WTC11 (cell line): Measurements from ENCODE around the gene CYP19A1. TPM values are rescaled to one million over a fixed set of nuclear protein-coding genes. Genes with fewer than 3 reads are reported as not detected.

Experiments
- ATAC-seq: fragments of 200-7000 bp; cut with Tn5 transposase; 2 replicates; pipeline ENCODE4 v1.10.0; 2021; ENCODE audit warnings: mild to moderate bottlenecking, moderate library complexity
- CTCF ChIA-PET: fragments of 300-600 bp; sonication (Branson Sonifier 250); formaldehyde crosslinking; loops from one replicate; lab custom pipeline; 2021; ENCODE audit warnings: antibody characterized with exemption; lab: Charles Lee
- POLR2A ChIA-PET: fragments of 350-600 bp; sonication (Branson Sonifier 250); formaldehyde crosslinking; loops from one replicate; lab custom pipeline; 2021; ENCODE audit warnings: antibody characterized with exemption; lab: Charles Lee
- DNase-seq: peaks from one replicate; pipeline ENCODE4 v3.0.0; 2021; ENCODE audit warnings: low spot score
- H3K27ac Mint-ChIP-seq: 2 replicates; pipeline ENCODE4 v1.8.0; 2021; ENCODE audit warnings: mixed read lengths
- H3K27me3 Mint-ChIP-seq: 2 replicates; pipeline ENCODE4 v1.8.0; 2021; ENCODE audit warnings: low read depth, mild to moderate bottlenecking, moderate library complexity, mixed read lengths
- H3K36me3 Mint-ChIP-seq: 2 replicates; pipeline ENCODE4 v1.8.0; 2021; ENCODE audit warnings: mixed read lengths
- H3K4me1 Mint-ChIP-seq: 2 replicates; pipeline ENCODE4 v1.8.0; 2022; ENCODE audit warnings: mixed read lengths
- H3K4me3 Mint-ChIP-seq: 2 replicates; pipeline ENCODE4 v1.8.0; 2021; ENCODE audit warnings: mild to moderate bottlenecking, moderate library complexity, mixed read lengths
- H3K9me3 Mint-ChIP-seq: 2 replicates; pipeline ENCODE4 v1.8.0; 2021; ENCODE audit warnings: mixed read lengths
- EMX1 ChIP-seq: fragments of 250-450 bp; sonication (Bioruptor Pico); IDR thresholded peaks from 2 replicates; pipeline ENCODE4 v1.8.0; 2021; ENCODE audit warnings: mild to moderate bottlenecking
- ESRRA ChIP-seq: sonication (generic); formaldehyde crosslinking; IDR thresholded peaks from 2 replicates; pipeline ENCODE4 v1.8.1; 2022; ENCODE audit warnings: mild to moderate bottlenecking, missing genetic modification reagents, borderline replicate concordance
- FOXK1 ChIP-seq: sonication (generic); formaldehyde crosslinking; IDR thresholded peaks from 2 replicates; pipeline ENCODE4 v1.8.0; 2022; ENCODE audit warnings: mild to moderate bottlenecking, moderate library complexity, missing genetic modification reagents
- FOXP1 ChIP-seq: sonication (generic); formaldehyde crosslinking; IDR thresholded peaks from 2 replicates; pipeline ENCODE4 v1.8.0; 2022; ENCODE audit warnings: missing genetic modification reagents, mild to moderate bottlenecking, moderate library complexity, borderline replicate concordance
- GRHL2 ChIP-seq: fragments of 250-450 bp; sonication (Bioruptor Pico); IDR thresholded peaks from 2 replicates; pipeline ENCODE4 v1.8.0; 2022; ENCODE audit warnings: mild to moderate bottlenecking, moderate library complexity; ENCODE audit not compliant: insufficient replicate concordance, severe bottlenecking
- KAT7 ChIP-seq: sonication (generic); formaldehyde crosslinking; IDR thresholded peaks from 2 replicates; pipeline ENCODE4 v1.8.1; 2023; ENCODE audit warnings: missing genetic modification reagents, mild to moderate bottlenecking, borderline replicate concordance
- RORB ChIP-seq: fragments of 250-450 bp; sonication (Bioruptor Pico); IDR thresholded peaks from 2 replicates; pipeline ENCODE4 v1.9.0; 2021; ENCODE audit warnings: mild to moderate bottlenecking
- ZNF396 ChIP-seq: fragments of 250-450 bp; sonication (Bioruptor Pico); IDR thresholded peaks from 2 replicates; pipeline ENCODE4 v1.8.0; 2021; ENCODE audit warnings: mild to moderate bottlenecking, moderate library complexity, borderline replicate concordance
- ZNF423 ChIP-seq: fragments of 250-450 bp; sonication (Bioruptor Pico); IDR thresholded peaks from 2 replicates; pipeline ENCODE4 v2.1.2; 2022; ENCODE audit warnings: mild to moderate bottlenecking, moderate library complexity
- ZNF671 ChIP-seq: fragments of 250-450 bp; sonication (Bioruptor Pico); IDR thresholded peaks from 2 replicates; pipeline ENCODE4 v1.8.0; 2021; ENCODE audit warnings: mild to moderate bottlenecking
- total RNA-seq: library from RNA; stranded (reverse); gene quantifications from 3 replicates; pipeline ENCODE4 v1.2.3, GENCODE V29; 2021
- TF ChIP-seq, protein P1 (sequence below): sonication (generic); formaldehyde crosslinking; conservative IDR thresholded peaks from 2 replicates; pipeline ENCODE4 v1.8.1; 2023; ENCODE audit warnings: mild to moderate bottlenecking, low read depth, missing genetic modification reagents, moderate library complexity
- TF ChIP-seq, protein P2 (sequence below): fragments of 200-600 bp; IDR thresholded peaks from 2 replicates; pipeline ENCODE4 v1.8.0; 2022; ENCODE audit warnings: antibody characterized with exemption
- TF ChIP-seq, protein P3 (sequence below): sonication (generic); formaldehyde crosslinking; IDR thresholded peaks from 2 replicates; pipeline ENCODE4 v1.8.0; 2023; ENCODE audit warnings: mild to moderate bottlenecking, missing genetic modification reagents
- TF ChIP-seq, protein P4 (sequence below): sonication (generic); formaldehyde crosslinking; IDR thresholded peaks from 2 replicates; pipeline ENCODE4 v1.8.1; 2022; ENCODE audit warnings: mild to moderate bottlenecking, missing genetic modification reagents, moderate library complexity, borderline replicate concordance
- TF ChIP-seq, protein P5 (sequence below): fragments of 250-450 bp; sonication (Bioruptor Pico); IDR thresholded peaks from 2 replicates; pipeline ENCODE4 v1.8.0; 2021; ENCODE audit warnings: mild to moderate bottlenecking

Gene CYP19A1
- total RNA-seq, 1 experiment from 2014 or later: not detected

DNA sequence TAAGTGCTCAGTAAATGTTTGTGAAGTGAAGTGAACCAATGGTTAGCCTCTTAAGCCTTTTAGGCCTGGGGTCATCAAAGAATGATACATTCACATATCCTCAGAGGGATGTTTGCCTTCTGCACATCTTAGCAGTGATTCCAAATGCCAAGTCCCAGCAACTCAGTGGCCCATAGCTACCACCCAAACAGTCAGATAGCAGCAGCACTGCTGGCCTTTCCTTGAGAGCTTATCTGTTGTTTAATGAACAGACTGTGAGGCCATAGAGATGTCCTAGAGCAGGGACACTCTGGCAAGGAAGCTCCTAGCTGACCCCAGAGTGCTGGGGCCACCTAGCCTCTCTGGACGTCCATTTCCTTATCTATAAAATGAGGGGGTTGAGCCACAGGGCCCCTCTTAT, 86.8 kb downstream of the CYP19A1 start:
- Mint-ChIP-seq H3K4me3 (no peak overlapping the region), H3K27me3 (no peaks in the 10 kb centered on the region; the same call in 1 of the 2 replicates), H3K4me1 (no peaks in the 10 kb centered on the region), H3K36me3 (no peaks in the 10 kb centered on the region), H3K27ac (no peak overlapping the region), H3K9me3 (no peaks in the 10 kb centered on the region; the same call in 1 of the 2 replicates)
- TF ChIP-seq ZNF423 (CRISPR knock-in tag) (no peak), ESRRA (CRISPR knock-in tag) (no peak), GRHL2 (CRISPR knock-in tag) (no peak), FOXP1 (CRISPR knock-in tag) (no peak), ZNF396 (CRISPR knock-in tag) (no peak)
- TF ChIP-seq, protein P1, sequence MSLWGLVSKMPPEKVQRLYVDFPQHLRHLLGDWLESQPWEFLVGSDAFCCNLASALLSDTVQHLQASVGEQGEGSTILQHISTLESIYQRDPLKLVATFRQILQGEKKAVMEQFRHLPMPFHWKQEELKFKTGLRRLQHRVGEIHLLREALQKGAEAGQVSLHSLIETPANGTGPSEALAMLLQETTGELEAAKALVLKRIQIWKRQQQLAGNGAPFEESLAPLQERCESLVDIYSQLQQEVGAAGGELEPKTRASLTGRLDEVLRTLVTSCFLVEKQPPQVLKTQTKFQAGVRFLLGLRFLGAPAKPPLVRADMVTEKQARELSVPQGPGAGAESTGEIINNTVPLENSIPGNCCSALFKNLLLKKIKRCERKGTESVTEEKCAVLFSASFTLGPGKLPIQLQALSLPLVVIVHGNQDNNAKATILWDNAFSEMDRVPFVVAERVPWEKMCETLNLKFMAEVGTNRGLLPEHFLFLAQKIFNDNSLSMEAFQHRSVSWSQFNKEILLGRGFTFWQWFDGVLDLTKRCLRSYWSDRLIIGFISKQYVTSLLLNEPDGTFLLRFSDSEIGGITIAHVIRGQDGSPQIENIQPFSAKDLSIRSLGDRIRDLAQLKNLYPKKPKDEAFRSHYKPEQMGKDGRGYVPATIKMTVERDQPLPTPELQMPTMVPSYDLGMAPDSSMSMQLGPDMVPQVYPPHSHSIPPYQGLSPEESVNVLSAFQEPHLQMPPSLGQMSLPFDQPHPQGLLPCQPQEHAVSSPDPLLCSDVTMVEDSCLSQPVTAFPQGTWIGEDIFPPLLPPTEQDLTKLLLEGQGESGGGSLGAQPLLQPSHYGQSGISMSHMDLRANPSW (CRISPR knock-in tag): no peak
- TF ChIP-seq, protein P2, sequence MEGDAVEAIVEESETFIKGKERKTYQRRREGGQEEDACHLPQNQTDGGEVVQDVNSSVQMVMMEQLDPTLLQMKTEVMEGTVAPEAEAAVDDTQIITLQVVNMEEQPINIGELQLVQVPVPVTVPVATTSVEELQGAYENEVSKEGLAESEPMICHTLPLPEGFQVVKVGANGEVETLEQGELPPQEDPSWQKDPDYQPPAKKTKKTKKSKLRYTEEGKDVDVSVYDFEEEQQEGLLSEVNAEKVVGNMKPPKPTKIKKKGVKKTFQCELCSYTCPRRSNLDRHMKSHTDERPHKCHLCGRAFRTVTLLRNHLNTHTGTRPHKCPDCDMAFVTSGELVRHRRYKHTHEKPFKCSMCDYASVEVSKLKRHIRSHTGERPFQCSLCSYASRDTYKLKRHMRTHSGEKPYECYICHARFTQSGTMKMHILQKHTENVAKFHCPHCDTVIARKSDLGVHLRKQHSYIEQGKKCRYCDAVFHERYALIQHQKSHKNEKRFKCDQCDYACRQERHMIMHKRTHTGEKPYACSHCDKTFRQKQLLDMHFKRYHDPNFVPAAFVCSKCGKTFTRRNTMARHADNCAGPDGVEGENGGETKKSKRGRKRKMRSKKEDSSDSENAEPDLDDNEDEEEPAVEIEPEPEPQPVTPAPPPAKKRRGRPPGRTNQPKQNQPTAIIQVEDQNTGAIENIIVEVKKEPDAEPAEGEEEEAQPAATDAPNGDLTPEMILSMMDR: no peak
- POLR2A ChIA-PET: no interaction called here
- CTCF ChIA-PET: no interaction called here
- ATAC-seq (no peak), DNase-seq (no peak)

DNA sequence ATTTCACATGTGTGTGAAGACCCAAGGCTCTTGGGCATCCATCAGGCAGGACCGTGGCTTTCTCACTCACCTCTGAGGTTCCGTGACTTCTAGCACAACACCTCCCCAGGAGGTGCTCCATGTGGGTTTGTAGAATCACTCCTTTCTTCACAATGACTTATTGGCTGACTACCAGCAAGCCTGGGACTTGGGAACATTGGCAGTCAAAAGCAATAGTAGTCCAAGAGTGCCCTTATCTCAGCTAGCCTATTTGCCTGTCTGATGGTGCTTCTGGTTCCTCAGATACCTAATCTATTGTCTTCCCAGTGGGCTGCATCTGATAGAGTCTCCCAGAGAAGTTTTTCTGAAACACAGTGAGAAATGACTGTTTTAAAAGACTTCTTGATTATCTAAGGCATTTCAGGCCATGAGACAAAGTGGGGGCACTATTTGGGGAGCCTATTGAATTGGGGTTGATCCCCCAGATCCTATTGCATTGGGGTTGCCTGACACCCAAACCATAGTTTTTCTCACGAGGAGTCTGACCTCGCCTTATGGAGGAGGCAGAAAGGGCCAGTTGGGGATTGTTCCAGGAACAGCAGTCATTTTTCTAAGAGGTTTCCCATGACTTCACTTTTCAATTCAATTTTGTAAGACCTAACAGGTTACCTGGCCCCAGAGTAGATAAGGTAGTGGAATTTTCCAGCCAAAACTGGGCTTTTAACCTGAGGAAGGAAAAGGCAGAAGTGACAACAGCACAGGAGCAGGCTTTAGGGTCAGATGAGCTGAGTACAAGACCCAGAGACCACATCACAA, 88.0 kb downstream of the CYP19A1 start:
- no peaks in the 10 kb centered on the region for H3K36me3 Mint-ChIP-seq
- no peak overlapping the region for H3K27ac Mint-ChIP-seq
- ChIA-PET POLR2A (no interaction called here), CTCF (no interaction called here)
- no peaks in the 10 kb centered on the region; the same call in 1 of the 2 replicates for H3K9me3 Mint-ChIP-seq
- ATAC-seq: no peak
- no peak for DNase-seq
- no peaks in the 10 kb centered on the region; the same call in 1 of the 2 replicates for H3K27me3 Mint-ChIP-seq
- H3K4me3 Mint-ChIP-seq: no peak overlapping the region
- TF ChIP-seq EMX1 (CRISPR knock-in tag) (no peak), KAT7 (CRISPR knock-in tag) (no peak), FOXK1 (CRISPR knock-in tag) (no peak), RORB (no peak), ZNF671 (no peak)
- TF ChIP-seq, protein P3, sequence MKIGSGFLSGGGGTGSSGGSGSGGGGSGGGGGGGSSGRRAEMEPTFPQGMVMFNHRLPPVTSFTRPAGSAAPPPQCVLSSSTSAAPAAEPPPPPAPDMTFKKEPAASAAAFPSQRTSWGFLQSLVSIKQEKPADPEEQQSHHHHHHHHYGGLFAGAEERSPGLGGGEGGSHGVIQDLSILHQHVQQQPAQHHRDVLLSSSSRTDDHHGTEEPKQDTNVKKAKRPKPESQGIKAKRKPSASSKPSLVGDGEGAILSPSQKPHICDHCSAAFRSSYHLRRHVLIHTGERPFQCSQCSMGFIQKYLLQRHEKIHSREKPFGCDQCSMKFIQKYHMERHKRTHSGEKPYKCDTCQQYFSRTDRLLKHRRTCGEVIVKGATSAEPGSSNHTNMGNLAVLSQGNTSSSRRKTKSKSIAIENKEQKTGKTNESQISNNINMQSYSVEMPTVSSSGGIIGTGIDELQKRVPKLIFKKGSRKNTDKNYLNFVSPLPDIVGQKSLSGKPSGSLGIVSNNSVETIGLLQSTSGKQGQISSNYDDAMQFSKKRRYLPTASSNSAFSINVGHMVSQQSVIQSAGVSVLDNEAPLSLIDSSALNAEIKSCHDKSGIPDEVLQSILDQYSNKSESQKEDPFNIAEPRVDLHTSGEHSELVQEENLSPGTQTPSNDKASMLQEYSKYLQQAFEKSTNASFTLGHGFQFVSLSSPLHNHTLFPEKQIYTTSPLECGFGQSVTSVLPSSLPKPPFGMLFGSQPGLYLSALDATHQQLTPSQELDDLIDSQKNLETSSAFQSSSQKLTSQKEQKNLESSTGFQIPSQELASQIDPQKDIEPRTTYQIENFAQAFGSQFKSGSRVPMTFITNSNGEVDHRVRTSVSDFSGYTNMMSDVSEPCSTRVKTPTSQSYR (CRISPR knock-in tag): no peak
- TF ChIP-seq, protein P1 (CRISPR knock-in tag): no peak
- TF ChIP-seq, protein P4, sequence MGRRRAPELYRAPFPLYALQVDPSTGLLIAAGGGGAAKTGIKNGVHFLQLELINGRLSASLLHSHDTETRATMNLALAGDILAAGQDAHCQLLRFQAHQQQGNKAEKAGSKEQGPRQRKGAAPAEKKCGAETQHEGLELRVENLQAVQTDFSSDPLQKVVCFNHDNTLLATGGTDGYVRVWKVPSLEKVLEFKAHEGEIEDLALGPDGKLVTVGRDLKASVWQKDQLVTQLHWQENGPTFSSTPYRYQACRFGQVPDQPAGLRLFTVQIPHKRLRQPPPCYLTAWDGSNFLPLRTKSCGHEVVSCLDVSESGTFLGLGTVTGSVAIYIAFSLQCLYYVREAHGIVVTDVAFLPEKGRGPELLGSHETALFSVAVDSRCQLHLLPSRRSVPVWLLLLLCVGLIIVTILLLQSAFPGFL: no peak
- TF ChIP-seq, protein P5, sequence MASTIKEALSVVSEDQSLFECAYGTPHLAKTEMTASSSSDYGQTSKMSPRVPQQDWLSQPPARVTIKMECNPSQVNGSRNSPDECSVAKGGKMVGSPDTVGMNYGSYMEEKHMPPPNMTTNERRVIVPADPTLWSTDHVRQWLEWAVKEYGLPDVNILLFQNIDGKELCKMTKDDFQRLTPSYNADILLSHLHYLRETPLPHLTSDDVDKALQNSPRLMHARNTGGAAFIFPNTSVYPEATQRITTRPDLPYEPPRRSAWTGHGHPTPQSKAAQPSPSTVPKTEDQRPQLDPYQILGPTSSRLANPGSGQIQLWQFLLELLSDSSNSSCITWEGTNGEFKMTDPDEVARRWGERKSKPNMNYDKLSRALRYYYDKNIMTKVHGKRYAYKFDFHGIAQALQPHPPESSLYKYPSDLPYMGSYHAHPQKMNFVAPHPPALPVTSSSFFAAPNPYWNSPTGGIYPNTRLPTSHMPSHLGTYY (CRISPR knock-in tag): no peak
- H3K4me1 Mint-ChIP-seq: no peaks in the 10 kb centered on the region
